ENCODE results near the gene ACTA2.

The ACTA2 gene

DNA sequence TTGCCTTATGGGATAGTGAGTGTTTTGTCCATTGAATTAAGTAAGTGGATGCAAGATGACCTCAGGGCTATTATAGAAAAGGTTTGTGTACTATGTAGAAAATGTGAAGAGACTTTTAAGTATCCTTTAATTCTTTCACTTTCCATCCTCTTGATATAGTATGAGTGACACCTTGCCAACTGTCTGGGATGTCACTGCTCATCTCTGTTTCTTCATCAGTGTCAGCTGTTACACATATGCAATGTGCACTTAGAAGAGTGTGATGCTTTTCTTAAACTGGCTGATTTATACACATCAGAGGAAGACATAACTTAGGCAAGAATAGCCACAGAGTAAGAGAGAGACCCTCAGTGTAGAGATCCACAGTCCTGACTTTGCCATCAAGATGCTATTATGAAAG is 8.7 kb upstream of the ACTA2 start:
- TF ChIP-seq, protein P1, sequence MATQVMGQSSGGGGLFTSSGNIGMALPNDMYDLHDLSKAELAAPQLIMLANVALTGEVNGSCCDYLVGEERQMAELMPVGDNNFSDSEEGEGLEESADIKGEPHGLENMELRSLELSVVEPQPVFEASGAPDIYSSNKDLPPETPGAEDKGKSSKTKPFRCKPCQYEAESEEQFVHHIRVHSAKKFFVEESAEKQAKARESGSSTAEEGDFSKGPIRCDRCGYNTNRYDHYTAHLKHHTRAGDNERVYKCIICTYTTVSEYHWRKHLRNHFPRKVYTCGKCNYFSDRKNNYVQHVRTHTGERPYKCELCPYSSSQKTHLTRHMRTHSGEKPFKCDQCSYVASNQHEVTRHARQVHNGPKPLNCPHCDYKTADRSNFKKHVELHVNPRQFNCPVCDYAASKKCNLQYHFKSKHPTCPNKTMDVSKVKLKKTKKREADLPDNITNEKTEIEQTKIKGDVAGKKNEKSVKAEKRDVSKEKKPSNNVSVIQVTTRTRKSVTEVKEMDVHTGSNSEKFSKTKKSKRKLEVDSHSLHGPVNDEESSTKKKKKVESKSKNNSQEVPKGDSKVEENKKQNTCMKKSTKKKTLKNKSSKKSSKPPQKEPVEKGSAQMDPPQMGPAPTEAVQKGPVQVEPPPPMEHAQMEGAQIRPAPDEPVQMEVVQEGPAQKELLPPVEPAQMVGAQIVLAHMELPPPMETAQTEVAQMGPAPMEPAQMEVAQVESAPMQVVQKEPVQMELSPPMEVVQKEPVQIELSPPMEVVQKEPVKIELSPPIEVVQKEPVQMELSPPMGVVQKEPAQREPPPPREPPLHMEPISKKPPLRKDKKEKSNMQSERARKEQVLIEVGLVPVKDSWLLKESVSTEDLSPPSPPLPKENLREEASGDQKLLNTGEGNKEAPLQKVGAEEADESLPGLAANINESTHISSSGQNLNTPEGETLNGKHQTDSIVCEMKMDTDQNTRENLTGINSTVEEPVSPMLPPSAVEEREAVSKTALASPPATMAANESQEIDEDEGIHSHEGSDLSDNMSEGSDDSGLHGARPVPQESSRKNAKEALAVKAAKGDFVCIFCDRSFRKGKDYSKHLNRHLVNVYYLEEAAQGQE (IDR thresholded peaks at IDR 0.05; ENCODE audit: insufficient read depth in 1 of 2, low read depth in 2 of 2, low read length in 2 of 2): no peak
- TF ChIP-seq FOXP2 (optimal IDR thresholded peaks at IDR 0.05; ENCODE audit: borderline replicate concordance, extremely low read depth, extremely low read length, insufficient read depth): no peak
- no peak for TF ChIP-seq POLR2AphosphoS5 (IDR thresholded peaks at IDR 0.05; ENCODE audit: low read depth, low read length)

DNA sequence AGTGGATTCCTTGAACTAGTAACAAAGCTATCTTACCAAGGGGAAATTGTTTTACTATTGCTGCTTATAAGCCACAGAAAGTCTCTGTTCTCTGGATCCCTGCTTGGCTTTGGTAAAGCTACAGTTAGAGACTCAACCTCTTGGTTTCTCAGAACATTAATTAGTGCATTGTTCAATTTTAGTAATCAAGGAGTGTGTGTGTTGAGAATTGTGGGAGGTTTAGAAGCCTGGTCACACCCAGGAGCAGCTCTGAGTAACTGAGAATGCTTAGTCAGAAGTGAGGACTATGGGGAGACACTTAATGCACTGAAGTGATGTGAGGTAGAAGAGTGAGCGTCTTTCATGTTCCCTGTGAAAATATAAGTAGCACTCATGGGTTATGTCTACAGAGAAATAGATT is 8.2 kb upstream of the ACTA2 start:
- TF ChIP-seq TAF1 (IDR thresholded peaks at IDR 0.05; ENCODE audit: borderline replicate concordance, insufficient read depth, low read length) (no peak), POLR2AphosphoS5 (IDR thresholded peaks at IDR 0.05; ENCODE audit: low read depth, low read length) (no peak), FOXP2 (optimal IDR thresholded peaks at IDR 0.05; ENCODE audit: borderline replicate concordance, extremely low read depth, extremely low read length, insufficient read depth) (no peak)
- TF ChIP-seq, protein P1 (IDR thresholded peaks at IDR 0.05; ENCODE audit: insufficient read depth in 1 of 2, low read depth in 2 of 2, low read length in 2 of 2): no peak

DNA sequence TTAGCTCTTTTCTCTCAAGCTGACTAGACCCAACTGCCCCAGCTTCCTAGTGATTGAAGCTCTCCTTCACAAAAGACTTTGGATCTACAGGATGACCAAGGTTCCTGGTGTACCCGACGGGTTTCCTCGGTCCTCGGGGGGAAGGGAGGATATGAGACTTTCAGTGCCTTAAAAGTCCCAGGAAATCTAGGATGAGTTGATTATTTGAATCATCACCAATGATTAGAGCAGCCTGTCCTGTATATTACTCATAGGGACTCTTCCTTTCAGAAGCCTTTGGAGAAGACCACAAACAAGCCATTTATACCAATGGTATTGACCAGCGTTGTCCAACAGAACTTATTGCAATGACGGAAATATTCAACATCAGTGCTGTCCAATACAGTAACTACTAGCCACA is 6.1 kb upstream of the ACTA2 start:
- TF ChIP-seq SIN3A (IDR thresholded peaks at IDR 0.05; ENCODE audit: borderline replicate concordance, insufficient read depth, low read length) (no peak), FOXP2 (optimal IDR thresholded peaks at IDR 0.05; ENCODE audit: borderline replicate concordance, extremely low read depth, extremely low read length, insufficient read depth) (no peak), TAF1 (IDR thresholded peaks at IDR 0.05; ENCODE audit: borderline replicate concordance, insufficient read depth, low read length) (no peak), POLR2AphosphoS5 (IDR thresholded peaks at IDR 0.05; ENCODE audit: low read depth, low read length) (no peak)
- TF ChIP-seq, protein P1 (IDR thresholded peaks at IDR 0.05; ENCODE audit: insufficient read depth in 1 of 2, low read depth in 2 of 2, low read length in 2 of 2): no peak

DNA sequence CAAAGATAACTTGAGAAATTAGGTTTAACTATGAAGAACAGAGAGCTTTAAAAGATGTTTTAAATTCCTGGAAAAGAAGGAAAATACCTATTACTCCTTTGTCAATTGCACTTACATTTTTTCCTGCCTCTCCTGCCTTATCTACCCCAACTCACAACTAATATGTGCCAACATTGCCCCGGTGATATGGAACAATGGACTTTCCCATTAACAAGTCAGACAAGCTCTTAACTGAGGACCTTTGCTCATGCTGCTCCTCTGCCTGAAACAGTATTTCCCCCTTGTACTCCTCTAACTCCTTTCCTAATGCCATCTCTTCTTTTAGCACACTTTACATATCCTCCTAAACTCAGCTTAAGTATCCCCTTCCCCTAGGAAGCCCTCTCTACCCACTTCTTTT is 4.8 kb upstream of the ACTA2 start:
- TF ChIP-seq, protein P1 (IDR thresholded peaks at IDR 0.05; ENCODE audit: insufficient read depth in 1 of 2, low read depth in 2 of 2, low read length in 2 of 2): no peak
- TF ChIP-seq FOXP2 (optimal IDR thresholded peaks at IDR 0.05; ENCODE audit: borderline replicate concordance, extremely low read depth, extremely low read length, insufficient read depth) (no peak), SIN3A (IDR thresholded peaks at IDR 0.05; ENCODE audit: borderline replicate concordance, insufficient read depth, low read length) (no peak), POLR2AphosphoS5 (IDR thresholded peaks at IDR 0.05; ENCODE audit: low read depth, low read length) (no peak), TAF1 (IDR thresholded peaks at IDR 0.05; ENCODE audit: borderline replicate concordance, insufficient read depth, low read length) (no peak)

DNA sequence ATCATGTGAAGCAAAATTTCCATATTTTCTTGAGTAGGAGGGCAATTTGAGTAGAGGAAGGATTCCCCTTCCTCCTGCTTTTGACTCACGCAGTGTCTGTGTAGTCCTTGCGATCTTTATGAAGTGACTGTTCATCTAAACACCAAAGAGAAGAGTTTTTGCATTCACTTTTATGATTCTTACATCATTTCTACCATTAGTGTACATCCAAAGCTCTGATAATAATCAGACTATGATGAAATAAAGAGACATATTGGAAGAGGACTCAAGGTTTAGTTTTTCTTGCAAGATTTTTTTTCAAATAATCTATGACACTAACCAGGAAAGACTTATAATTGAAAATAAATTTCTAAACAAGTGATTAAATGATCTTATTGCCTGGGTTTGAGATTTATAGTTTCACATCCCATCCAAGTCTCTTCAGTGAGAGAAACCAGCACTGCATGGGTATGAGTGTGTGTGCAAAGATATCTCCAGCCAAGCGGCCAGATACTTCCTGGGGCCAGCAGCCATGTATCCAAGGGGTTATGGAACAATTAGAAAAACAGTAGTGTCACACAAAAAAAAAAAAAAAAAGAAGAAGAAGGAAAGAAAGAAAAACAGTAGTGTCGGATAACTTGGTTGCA is 2.0 kb upstream of the ACTA2 start:
- TF ChIP-seq TAF1 (IDR thresholded peaks at IDR 0.05; ENCODE audit: borderline replicate concordance, insufficient read depth, low read length): no peak
- no peak for TF ChIP-seq FOXP2 (optimal IDR thresholded peaks at IDR 0.05; ENCODE audit: borderline replicate concordance, extremely low read depth, extremely low read length, insufficient read depth)
- TF ChIP-seq, protein P1 (IDR thresholded peaks at IDR 0.05; ENCODE audit: insufficient read depth in 1 of 2, low read depth in 2 of 2, low read length in 2 of 2): no peak
- TF ChIP-seq POLR2AphosphoS5 (IDR thresholded peaks at IDR 0.05; ENCODE audit: low read depth, low read length): no peak
- no peak for TF ChIP-seq SIN3A (IDR thresholded peaks at IDR 0.05; ENCODE audit: borderline replicate concordance, insufficient read depth, low read length)

Data from PFSK-1 (cell line).